Esophagus muscularis mucosa (tissue), 4 donors: Measurements from ENCODE around the gene ZNF827. TPM values are rescaled to one million over a fixed set of nuclear protein-coding genes. Genes with fewer than 3 reads are reported as not detected.

ENCODE experiments used
- DNase-seq: peaks from one replicate; pipeline ENCODE4 v3.0.0-alpha.2; 2017; ENCODE audit errors: extremely low spot score
- H3K27ac ChIP-seq, 4 donors: fragments of 200-600 bp; sonication (generic); replicated peaks in 1 of 4; 1 replicate in 3 of 4; 2 replicates in 1 of 4; pipeline ENCODE4 v1.5.1; 2016 to 2019; ENCODE audit warnings: mild to moderate bottlenecking in 1 of 4
- H3K27me3 ChIP-seq, 4 donors: fragments of 200-600 bp; sonication (generic); one replicate each; pipeline versions ENCODE4 v1.5.1 to v1.6.0; 2016 to 2019
- H3K36me3 ChIP-seq, 4 donors: fragments of 200-600 bp; sonication (generic); one replicate each; pipeline ENCODE4 v1.5.1; 2016 to 2019
- H3K4me1 ChIP-seq, 4 donors: fragments of 200-600 bp; sonication (generic); one replicate each; pipeline ENCODE4 v1.5.1; 2016 to 2019
- H3K4me3 ChIP-seq, 4 donors: fragments of 200-600 bp; sonication (generic); 1 replicate in 2 of 4; 2 replicates in 2 of 4; pipeline ENCODE4 v1.5.1; 2016 to 2019; ENCODE audit warnings: mild to moderate bottlenecking in 4 of 4, moderate library complexity in 1 of 4
- H3K9me3 ChIP-seq, 4 donors: fragments of 200-600 bp; sonication (generic); 1 replicate in 3 of 4; 2 replicates in 1 of 4; pipeline ENCODE4 v1.5.1; 2016 to 2019
- CTCF ChIP-seq, 3 experiments: fragments of 200-600 bp in 2 of 3; fragments of 450-650 bp in 1 of 3; sonication (generic) in 2 of 3; IDR thresholded peaks; one replicate each; pipeline ENCODE4 v1.5.1; 2017 to 2019; ENCODE audit warnings: antibody characterized with exemption in 3 of 3, mild to moderate bottlenecking in 2 of 3, moderate library complexity in 1 of 3
- EP300 ChIP-seq: sonication (generic); formaldehyde crosslinking; IDR thresholded peaks from one replicate; pipeline ENCODE4 v1.6.1; 2017; ENCODE audit warnings: antibody characterized with exemption
- POLR2A ChIP-seq: fragments of 450-650 bp; IDR thresholded peaks from one replicate; pipeline ENCODE4 v1.6.1; 2017; ENCODE audit warnings: antibody characterized with exemption, moderate library complexity, mild to moderate bottlenecking, low read depth
- POLR2AphosphoS5 ChIP-seq, 2 donors: sonication (generic); formaldehyde crosslinking; IDR thresholded peaks; one replicate each; pipeline ENCODE4 v1.6.1; 2017; ENCODE audit warnings: antibody characterized with exemption in 2 of 2
- WGBS: methylation state at CpG from one replicate; pipeline ENCODE4 v1.1.5; 2018; 5-methylcytosine and 5-hydroxymethylcytosine counted together
- intact Hi-C: fragments of 100-400 bp; cut with DNase I; formaldehyde crosslinking; loops from one replicate; pipeline ENCODE4 v1.15.1; 2023
- total RNA-seq, 4 donors: library from RNA; depleted of rRNA; stranded (reverse); fragments of >200 nt; gene quantifications; one replicate each; pipeline versions ENCODE4 v1.1.0 to v1.2.1, GENCODE V29; 2016

ZNF827 gene
- total RNA-seq, 4 donors from 2014 or later = 11.1 to 27.2 (median 19.0) TPM

DNA sequence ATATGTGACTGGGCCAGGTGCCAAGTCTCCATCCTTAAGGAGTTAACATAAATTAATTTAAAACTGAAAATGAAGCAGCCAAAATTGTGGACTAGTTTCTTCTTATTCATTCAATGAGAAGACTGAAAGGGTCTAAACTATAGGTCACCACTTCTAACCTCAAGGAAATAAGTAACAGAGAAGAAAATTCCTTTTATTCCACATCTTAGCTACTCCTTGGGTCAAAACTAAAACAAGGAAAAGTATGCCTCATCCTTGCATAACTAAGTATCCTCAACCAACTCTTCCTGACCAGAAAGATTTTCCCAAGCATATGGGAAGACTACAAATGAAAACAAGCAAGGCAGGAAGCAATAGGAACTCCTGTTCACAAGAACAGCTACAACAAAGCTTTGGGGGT, 71.2 kb downstream of the ZNF827 start:
- peaks cover 0 to 5% (median 3%) of the 10 kb centered on the region in 4 donors for H3K4me1 ChIP-seq
- DNase-seq = no peak
- H3K36me3 ChIP-seq = peaks cover 0 to 7% (median 3%) of the 10 kb centered on the region in 4 donors
- intact Hi-C loops = no loop called here
- no peaks in the 10 kb centered on the region for H3K9me3 ChIP-seq
- no peak overlapping the region for H3K27ac ChIP-seq
- no peaks in the 10 kb centered on the region for H3K27me3 ChIP-seq
- no peak overlapping the region for H3K4me3 ChIP-seq
- TF ChIP-seq POLR2A (no peak), CTCF (IDR thresholded peaks at IDR 0.05) (no peak), EP300 (no peak), POLR2AphosphoS5 (IDR thresholded peaks at IDR 0.05) (no peak)

DNA sequence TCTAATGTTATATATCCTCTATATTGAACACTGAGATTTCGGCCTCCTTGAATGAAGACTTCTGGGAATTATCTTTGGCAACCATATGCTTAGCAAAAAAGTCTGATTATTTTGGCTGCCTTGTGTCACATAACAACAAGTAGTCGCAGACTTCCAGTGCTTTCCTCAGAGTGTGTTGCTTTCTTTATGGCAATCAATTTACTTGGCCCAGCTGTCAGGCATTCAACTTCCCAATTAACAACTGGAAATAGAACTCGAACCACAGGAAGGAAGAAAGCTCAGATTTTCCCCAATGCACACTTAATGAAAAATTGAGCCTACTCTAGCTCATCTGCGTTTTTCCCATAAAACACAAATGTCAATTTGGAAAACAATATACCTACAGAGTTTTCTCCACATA, 71.6 kb downstream of the ZNF827 start:
- WGBS = 63% methylated on average over 4 of the region's 4 CpGs
- intact Hi-C loops = no loop called here
- H3K27me3 ChIP-seq = no peaks in the 10 kb centered on the region
- H3K27ac ChIP-seq = no peak overlapping the region
- TF ChIP-seq POLR2A = no peak
- no peak for TF ChIP-seq EP300
- TF ChIP-seq CTCF (IDR thresholded peaks at IDR 0.05) = no peak
- TF ChIP-seq POLR2AphosphoS5 (IDR thresholded peaks at IDR 0.05) = no peak
- H3K9me3 ChIP-seq = no peaks in the 10 kb centered on the region
- no peak overlapping the region for H3K4me3 ChIP-seq
- peaks cover 0 to 5% (median 3%) of the 10 kb centered on the region in 4 donors for H3K4me1 ChIP-seq
- no peak for DNase-seq
- H3K36me3 ChIP-seq = peaks cover 0 to 7% (median 3%) of the 10 kb centered on the region in 4 donors

DNA sequence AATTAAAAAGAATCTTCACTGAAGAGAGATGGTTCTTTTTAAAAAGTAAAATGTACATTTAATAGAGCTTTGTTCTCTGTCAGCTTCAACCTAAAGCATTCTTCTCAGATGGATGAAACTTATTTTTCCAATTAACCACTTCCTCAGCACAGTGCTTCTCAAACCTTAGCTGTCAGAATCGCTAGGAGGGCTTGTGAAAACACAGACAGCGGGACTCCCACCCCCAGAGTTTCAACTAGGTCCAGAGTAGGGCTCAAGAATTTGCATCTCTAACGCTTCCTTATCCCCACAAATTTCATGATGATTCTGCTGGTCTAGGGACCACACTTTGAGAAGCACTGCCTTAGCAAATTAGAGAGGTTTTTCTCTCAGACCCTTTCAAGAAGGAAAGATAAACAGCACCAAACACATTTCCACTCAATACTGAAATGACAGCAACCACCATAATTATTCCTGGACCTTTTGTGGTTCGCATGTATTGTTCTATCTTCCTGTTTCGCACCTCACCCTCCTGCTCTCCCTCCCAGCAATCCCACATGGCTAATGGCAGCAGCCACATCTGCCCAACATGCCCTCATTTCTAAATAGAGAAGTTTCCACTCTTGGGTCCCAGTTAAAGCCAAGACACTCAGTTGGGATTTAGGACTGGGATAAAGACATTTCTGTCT, 73.2 kb downstream of the ZNF827 start:
- DNase-seq = no peak
- no peaks in the 10 kb centered on the region for H3K9me3 ChIP-seq
- H3K36me3 ChIP-seq = peaks cover 0 to 12% (median 3%) of the 10 kb centered on the region in 4 donors
- H3K27me3 ChIP-seq = no peaks in the 10 kb centered on the region
- no peak overlapping the region for H3K4me3 ChIP-seq
- intact Hi-C loops = no loop called here
- TF ChIP-seq CTCF (IDR thresholded peaks at IDR 0.05) (no peak), EP300 (no peak), POLR2A (no peak), POLR2AphosphoS5 (IDR thresholded peaks at IDR 0.05) (no peak)
- peaks cover 0 to 7% (median 4%) of the 10 kb centered on the region in 4 donors for H3K4me1 ChIP-seq
- no peak overlapping the region for H3K27ac ChIP-seq
- 89% methylated on average over 5 of the region's 5 CpGs for WGBS

GRCh38 chr4:145863191-145863590, 75.4 kb downstream of the ZNF827 start:
- intact Hi-C loops = no loop called here

More at GRCh38 chr4:145863191-145863590, 75.4 kb downstream of the ZNF827 start:
- no peak for DNase-seq
- H3K27ac ChIP-seq = no peak overlapping the region
- peaks cover 0 to 7% (median 4%) of the 10 kb centered on the region in 4 donors for H3K4me1 ChIP-seq
- TF ChIP-seq EP300 (no peak), POLR2A (no peak), POLR2AphosphoS5 (IDR thresholded peaks at IDR 0.05) (no peak), CTCF (IDR thresholded peaks at IDR 0.05) (no peak)
- no peaks in the 10 kb centered on the region for H3K9me3 ChIP-seq
- no peaks in the 10 kb centered on the region for H3K27me3 ChIP-seq
- H3K4me3 ChIP-seq = no peak overlapping the region
- peaks cover 0 to 18% (median 0%) of the 10 kb centered on the region in 4 donors for H3K36me3 ChIP-seq
- WGBS = 92% methylated on average over 2 of the region's 2 CpGs
